ENCODE measurements around the gene FJX1.
"Not testable (repeated sequence)": the region's sequence is repeated elsewhere in the genome, so short reads cannot be mapped to it uniquely, and the experiment has no call there.

FJX1 gene

GRCh38 chr11:35635933-35636332, 17.7 kb downstream of the FJX1 start:
- DNase-seq: no peak

GRCh38 chr11:35639591-35640179, 21.4 kb downstream of the FJX1 start:
- DNase-seq: no peak

GRCh38 chr11:35641171-35641897, 23.1 kb downstream of the FJX1 start:
- DNase-seq: no peak

DNA sequence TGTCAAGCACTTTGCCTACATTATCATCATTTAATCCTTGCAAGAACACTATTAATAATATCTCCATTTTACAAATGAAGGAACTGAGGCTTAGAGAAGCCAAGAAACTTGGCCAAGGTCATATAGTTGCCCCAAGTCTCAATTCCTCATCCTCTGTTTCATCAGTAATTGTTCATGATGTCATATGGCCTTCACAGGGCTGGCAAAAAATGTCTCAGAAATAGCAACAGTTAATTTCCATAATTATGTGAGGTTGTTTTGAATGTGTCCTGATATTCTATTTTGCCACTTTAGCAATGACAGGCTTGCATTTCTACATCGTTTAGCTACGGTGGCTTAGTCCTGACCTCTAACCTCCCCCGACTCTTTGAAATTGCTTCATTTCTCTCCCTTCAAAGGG, 23.7 kb downstream of the FJX1 start:
- DNase-seq: no peak

DNA sequence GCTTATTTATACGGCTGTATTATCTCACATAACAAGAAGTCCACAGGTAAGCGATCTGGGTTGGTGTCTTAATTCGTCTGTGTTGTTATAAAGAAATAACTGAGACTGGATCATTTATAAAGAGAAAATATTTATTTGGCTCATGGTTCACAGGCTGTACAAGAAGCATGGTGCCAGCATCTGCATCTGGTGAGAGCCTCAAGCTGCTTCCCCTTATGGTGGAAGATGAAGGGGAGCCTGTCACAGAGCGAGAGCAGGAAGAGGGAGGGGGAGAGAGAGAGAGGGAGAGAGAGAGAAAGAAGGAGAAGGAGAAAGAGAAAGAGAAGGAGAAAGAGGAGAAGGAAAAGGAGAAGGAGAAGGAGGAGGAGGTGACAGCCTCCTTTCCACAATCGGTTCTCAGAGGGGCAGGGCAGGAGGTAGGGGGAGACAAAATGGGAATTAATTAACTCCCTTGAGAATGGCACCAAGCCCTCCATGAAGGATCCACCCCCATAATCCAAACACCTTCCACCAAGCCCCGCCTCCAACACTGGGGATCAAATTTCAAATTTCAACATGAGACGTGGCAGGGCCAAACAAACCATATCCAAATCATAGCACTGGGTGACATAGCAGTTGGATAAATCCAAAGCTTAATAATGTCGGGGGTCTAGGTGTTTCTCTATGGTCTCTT, 29.3 kb downstream of the FJX1 start:
- no peak for DNase-seq

GRCh38 chr11:35650006-35650405, 31.7 kb downstream of the FJX1 start:
- no peak for DNase-seq

GRCh38 chr11:35650467-35650866, 32.2 kb downstream of the FJX1 start:
- DNase-seq: no peak

DNA sequence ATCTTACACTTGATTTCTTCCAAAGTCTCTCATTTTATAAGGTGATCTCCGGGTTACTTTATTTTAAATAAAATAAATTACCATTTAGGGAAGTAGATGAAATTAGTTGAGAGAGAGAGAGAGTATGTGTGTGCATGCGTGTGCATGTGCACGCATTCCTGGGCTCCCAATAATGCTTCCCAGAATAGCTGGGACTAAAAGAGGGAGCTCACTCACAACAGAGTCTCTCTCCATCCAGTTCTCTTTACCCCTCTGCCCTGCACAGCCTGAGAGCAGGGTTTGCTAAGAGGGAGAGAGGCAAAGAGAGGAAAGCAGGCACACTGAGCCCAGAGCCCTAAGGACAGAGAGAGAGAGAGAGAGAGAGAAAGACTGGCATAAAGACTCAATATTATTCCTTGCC, 33.0 kb downstream of the FJX1 start:
- no peak for DNase-seq

DNA sequence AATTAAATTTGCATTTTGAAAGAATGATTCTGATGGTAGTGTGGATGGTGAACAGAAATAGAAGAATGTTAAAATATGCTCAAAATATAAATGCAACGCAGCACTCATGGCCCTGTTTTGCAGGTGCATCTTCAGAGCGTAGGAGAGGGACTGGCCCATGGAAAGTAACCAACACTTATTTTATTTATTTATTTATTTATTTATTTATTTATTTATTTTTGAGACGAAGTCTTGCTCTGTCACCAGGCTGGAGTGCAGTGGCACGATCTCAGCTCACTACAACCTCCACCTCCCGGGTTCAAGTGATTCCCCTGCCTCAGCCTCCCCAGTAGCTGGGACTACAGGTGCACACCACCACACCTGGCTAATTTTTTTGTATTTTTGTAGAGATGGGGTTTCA, 34.5 kb downstream of the FJX1 start:
- DNase-seq: not testable (repeated sequence)

DNA sequence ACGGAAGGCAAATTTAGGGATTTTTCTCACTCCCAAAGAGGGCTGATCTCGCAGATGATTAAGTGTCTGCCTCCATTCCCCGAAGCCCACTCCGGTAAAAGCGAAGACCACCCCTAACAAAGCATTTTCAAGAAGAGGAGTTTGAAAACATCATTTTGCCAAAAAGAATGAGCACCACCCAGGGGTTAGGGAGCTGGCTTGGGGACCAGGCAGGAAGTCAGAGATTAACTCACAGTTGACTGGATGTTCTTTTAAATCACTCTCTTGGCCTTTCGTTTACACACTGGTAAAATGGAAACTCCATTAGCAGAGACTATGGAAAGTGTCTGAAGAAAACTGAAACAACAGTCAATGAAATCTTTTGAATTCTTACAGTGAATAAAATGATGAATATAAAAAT, 36.5 kb downstream of the FJX1 start:
- DNase-seq: no peak

DNA sequence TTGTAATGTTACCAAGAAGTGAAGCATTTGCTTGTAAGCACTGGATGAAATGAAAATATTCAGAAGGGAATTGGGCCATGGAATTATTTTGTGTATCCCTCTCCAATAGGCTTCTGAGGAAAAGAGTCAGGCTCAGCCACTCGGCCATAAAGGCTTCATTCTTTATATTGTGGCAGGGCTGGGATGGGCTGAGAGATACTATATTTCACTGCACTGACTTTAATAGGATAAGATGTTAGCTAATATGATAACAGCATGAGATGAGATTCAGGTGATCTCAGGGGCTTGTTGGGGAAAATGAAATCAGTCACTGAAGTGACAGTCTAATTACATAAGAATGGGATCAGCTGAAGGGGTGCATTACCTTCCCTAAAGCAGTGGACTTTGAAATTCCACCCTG, 37.0 kb downstream of the FJX1 start:
- no peak for DNase-seq

DNA sequence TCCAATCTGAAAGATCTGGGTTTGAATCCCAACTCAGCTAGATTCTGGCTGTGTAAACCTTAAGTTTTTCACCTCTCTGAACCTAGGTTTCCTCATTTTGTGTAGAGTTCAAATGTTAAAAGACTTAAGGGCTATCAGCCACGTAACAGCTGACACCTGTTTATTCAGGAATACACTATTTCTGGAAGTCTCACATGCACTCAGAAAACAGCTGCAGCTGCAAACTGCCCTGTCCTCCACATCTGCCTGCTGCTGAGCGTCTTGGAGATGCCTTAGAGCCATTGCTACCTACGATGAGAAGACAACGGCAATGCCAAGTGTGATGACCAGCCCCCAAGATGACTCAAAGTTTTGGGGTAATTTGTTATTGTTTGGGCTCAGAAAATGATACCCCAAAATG, 37.6 kb downstream of the FJX1 start:
- DNase-seq: no peak

DNA sequence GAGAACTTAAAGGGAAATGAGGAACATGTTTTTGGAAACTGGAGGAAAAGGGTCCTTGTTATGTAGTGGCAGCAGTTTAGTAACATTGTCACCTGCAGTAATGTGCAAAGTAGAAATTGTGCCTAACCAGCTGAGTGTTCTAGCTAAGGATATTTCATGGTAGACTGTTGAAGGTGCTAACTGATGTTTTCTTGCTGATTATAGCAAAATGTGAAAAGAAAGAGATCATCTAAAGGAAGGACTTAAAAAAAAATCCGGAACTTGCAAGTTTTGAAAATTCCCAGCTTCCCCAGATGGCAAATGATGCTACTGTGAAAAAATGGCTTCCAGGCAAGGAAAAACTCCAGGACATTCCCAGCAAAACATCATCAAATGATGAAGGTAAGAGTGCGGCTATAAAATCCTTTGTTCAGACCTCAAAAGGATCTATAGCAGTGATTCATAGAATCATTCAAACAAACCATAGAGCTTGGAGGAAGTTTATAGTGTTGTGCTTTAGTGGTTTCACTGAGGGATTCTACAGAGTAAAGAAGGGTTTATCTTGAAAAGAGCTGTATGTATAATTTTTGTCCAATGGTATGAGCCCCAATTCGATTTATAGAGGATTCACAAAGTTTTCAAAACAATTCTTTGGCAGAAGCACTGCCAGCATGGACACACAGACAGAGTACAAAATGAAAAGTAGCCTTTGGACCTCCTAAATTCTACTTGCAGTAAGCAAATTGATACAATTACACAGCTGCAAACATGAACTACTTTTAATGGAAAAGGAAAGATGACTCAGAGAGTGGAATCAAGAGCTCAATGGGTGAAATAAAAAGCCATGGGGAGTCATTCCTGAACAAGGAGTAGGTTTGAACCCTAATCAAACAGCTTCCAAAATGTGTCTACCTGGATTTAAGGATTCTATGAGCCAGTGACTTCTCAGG, 40.0 kb downstream of the FJX1 start:
- no peak for DNase-seq

GRCh38 chr11:35661534-35661933, 43.3 kb downstream of the FJX1 start:
- no peak for DNase-seq

- DNase-seq: no peak
These were observed 43.9 kb downstream of the FJX1 start for GRCh38 chr11:35662061-35662648.

- DNase-seq: peak; percentile 29
These were observed 44.6 kb downstream of the FJX1 start, which contains the start of gene TRIM44 for GRCh38 chr11:35662649-35663407. TRIM44 (plus strand) TSS chr11:35662775; CDS start chr11:35663112, 337 bp downstream.

GRCh38 chr11:35663408-35663702, 45.1 kb downstream of the FJX1 start:
- no peak for DNase-seq

- DNase-seq: no peak
These were observed 46.7 kb downstream of the FJX1 start for GRCh38 chr11:35664977-35665441.

DNA sequence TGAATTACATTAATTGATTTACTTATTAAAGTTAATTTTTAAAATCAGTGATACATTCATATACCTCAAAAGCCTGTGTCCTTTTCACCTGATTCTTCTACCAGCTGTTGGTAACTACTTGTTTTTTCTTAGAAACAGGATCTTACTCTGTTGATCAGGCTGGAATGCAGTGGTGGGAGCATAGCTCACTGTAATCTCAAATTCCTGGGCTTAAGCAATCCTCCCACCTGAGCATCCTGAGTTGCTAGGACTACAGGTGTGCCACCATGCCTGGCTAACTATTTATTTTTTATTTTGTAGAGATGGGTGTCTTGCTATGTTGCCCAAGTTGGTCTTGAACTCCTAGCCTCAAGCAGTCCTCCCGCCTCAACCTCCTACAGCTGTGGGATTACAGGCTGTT, 49.0 kb downstream of the FJX1 start:
- no peak for DNase-seq

- not testable (repeated sequence) for DNase-seq
These were observed 50.1 kb downstream of the FJX1 start for GRCh38 chr11:35668350-35668749.
